ENCODE measurements around the gene GAL3ST1.

GRCh38 chr22:30606455-30607299, 32.2 kb upstream of the GAL3ST1 start, which contains the start of gene TCN2:
- TF ChIP-seq CTCF (IDR thresholded peaks at IDR 0.05): peak in 2 of 5 experiments; percentile 23 to 36
- no peak for TF ChIP-seq EP300 (IDR thresholded peaks at IDR 0.05; ENCODE audit: low read depth)
- TF ChIP-seq POLR2AphosphoS5 (IDR thresholded peaks at IDR 0.05): peak; percentile 31 to 55 (median 44)
- TF ChIP-seq POLR2A (IDR thresholded peaks at IDR 0.05): peak; percentile 65

Measured in transverse colon (tissue), 4 donors.